GM15510 (cell line): ENCODE measurements around the gene HS3ST3B1.

ENCODE experiments used
- POLR2A ChIP-seq: IDR thresholded peaks from 3 replicates; pipeline ENCODE4 v1.6.1; 2011; ENCODE audit warnings: borderline replicate concordance; ENCODE audit not compliant: insufficient read length; ENCODE audit errors: extremely low read depth

The HS3ST3B1 gene

GRCh38 chr17:14310101-14310500, 9.2 kb downstream of the HS3ST3B1 start:
- TF ChIP-seq POLR2A = no peak

DNA sequence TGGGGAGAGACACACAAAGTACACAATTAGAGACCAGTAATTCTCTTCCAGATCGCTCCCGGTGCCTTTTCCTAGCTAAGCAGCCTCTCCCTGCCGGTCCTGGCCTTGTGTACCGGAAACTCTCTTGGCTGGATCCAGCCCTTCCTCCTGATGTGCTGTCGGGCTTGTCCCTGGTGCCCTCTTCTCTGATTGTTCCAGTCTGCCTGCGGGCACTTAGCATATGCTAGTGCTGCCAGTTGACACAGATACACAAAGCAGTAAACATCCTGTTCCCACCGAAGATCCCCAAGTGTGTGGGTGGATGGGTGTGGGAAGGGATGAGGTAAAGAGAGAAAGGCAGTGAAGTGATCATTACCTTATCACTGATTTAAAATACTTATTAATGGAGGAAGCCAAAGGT, 9.7 kb downstream of the HS3ST3B1 start:
- TF ChIP-seq POLR2A = no peak

- TF ChIP-seq POLR2A = no peak
Observed at GRCh38 chr17:14311186-14311705, 10.4 kb downstream of the HS3ST3B1 start.

DNA sequence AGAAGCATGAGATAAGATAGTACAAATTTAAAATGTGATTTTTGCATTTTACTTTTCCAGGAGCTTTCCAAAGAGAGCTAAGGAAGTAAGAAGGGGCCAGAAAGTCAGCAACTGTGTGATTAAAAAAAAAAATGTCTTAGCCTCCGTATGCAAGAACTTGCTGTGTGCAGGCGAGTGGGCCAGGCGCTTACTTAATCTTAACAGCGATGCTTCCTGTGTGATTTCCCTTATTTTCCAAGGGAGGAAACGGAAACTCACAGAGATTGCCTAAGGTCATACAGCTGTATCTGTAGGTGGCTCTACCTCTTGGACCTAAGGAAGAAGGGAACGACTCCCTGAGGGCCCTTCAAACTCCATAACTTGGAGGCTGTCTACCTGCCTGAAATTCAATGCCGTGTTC, 11.1 kb downstream of the HS3ST3B1 start:
- no peak for TF ChIP-seq POLR2A

- no peak for TF ChIP-seq POLR2A
Observed at GRCh38 chr17:14312522-14312921, 11.6 kb downstream of the HS3ST3B1 start.

DNA sequence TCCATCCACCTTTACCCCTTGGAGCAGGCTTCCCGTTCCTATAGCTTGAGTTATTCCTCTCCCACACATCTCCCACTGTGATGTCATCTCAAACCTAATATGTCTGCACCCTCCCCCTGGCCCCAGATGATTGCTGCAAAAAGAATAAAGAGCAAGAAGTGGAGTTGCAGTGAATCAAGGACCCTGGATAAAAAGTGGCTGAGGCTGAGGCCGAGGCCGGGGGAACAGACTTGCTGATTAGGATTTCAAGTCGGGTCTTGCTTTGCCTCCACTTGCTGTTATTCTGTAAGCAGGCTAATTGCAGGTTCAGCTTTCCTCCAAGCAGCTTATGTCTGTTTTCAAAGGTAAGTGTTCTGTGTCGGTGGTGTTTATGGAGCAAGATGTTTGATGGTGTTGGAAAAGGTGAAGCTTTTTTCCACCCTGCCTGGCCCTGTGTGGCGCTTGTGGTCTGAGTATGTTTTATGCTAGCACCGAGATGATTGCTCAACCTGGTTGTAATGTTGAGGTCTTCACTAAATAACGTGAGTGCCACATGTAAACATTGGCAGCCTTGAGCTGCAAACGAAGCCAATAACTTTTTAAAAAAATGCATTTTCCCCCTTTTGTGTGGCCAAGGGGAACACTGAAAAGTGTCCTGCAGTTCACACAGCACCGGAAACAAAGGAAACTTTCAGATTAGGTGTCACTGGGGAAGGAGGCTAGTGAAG, 15.4 kb downstream of the HS3ST3B1 start:
- no peak for TF ChIP-seq POLR2A

- no peak for TF ChIP-seq POLR2A
Observed at GRCh38 chr17:14317383-14317782, 16.5 kb downstream of the HS3ST3B1 start.

GRCh38 chr17:14318109-14318917, 17.4 kb downstream of the HS3ST3B1 start:
- TF ChIP-seq POLR2A = no peak

- TF ChIP-seq POLR2A = no peak
Observed at GRCh38 chr17:14318918-14319205, 18.0 kb downstream of the HS3ST3B1 start.

GRCh38 chr17:14320098-14320497, 19.2 kb downstream of the HS3ST3B1 start:
- no peak for TF ChIP-seq POLR2A

DNA sequence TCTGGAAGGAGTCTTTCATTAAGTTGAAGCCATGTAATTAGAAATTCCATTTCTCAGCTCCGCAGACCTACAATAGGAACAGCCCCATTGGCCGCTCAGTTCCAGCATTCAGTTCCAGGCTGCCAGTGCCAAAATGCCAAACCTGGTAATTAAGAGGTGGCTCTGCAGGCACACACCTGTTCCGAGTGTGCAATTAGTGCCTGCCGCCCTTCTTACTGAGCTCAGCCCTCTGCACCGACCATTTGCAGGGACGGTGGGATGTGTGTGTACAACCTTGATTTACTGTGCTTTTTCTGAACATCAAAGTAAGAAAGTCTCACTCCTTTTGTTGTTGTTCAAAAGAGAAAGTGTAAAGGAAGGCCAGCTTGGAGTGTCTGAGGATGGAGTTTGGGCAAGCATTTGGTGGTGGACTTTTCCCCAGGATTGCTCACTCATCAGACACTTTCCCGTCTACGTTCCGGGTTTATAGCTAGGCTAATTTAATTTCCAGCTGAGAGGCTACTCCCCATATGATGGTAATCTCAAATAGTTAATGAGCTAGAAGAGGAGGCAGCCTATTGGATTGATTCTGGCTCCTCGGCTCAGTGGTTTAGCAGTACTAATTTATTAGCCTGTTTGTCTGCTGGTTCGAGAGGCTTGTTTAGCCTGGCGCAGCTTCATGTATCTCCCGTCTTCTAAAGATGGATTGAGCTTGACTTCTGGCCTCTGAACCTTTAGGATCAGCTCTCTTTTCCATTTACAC, 20.0 kb downstream of the HS3ST3B1 start:
- no peak for TF ChIP-seq POLR2A

GRCh38 chr17:14321476-14321949, 20.6 kb downstream of the HS3ST3B1 start:
- no peak for TF ChIP-seq POLR2A

GRCh38 chr17:14321980-14322776, 21.3 kb downstream of the HS3ST3B1 start:
- TF ChIP-seq POLR2A = no peak

- TF ChIP-seq POLR2A = no peak
Observed at GRCh38 chr17:14323522-14323981, 22.7 kb downstream of the HS3ST3B1 start.
